ENCODE results near the gene BAIAP2. TPM values are rescaled to one million over a fixed set of nuclear protein-coding genes. Genes with fewer than 3 reads are reported as not detected.
A peak's percentile ranks its signal among the peaks of the same experiment; 100 is the strongest.

Gene BAIAP2
- total RNA-seq, 3 donors from 2014 or later, result 21.0 to 47.0 (median 37.6) TPM

GRCh38 chr17:81116704-81117103 lies 81.8 kb downstream of the BAIAP2 start:
- no peak overlapping the region for H3K4me3 ChIP-seq
- H3K27me3 ChIP-seq, result no peaks in the 10 kb centered on the region
- H3K27ac ChIP-seq, result peak overlapping the region; percentile 3 to 13
- peaks cover 0 to 4% of the 10 kb centered on the region in 2 donors for H3K4me1 ChIP-seq
- H3K36me3 ChIP-seq, result no peaks in the 10 kb centered on the region
- no peaks in the 10 kb centered on the region for H3K9me3 ChIP-seq
- intact Hi-C loops (cut with DNase I; ENCODE audit: low total_unique reads), result no loop called here
- no peak for DNase-seq (ENCODE audit: low spot score in 2 of 2)
- TF ChIP-seq, protein P1, sequence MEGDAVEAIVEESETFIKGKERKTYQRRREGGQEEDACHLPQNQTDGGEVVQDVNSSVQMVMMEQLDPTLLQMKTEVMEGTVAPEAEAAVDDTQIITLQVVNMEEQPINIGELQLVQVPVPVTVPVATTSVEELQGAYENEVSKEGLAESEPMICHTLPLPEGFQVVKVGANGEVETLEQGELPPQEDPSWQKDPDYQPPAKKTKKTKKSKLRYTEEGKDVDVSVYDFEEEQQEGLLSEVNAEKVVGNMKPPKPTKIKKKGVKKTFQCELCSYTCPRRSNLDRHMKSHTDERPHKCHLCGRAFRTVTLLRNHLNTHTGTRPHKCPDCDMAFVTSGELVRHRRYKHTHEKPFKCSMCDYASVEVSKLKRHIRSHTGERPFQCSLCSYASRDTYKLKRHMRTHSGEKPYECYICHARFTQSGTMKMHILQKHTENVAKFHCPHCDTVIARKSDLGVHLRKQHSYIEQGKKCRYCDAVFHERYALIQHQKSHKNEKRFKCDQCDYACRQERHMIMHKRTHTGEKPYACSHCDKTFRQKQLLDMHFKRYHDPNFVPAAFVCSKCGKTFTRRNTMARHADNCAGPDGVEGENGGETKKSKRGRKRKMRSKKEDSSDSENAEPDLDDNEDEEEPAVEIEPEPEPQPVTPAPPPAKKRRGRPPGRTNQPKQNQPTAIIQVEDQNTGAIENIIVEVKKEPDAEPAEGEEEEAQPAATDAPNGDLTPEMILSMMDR (IDR thresholded peaks at IDR 0.05), result no peak
- TF ChIP-seq POLR2AphosphoS5 (IDR thresholded peaks at IDR 0.05), result no peak
- TF ChIP-seq POLR2A (IDR thresholded peaks at IDR 0.05), result no peak

- H3K27me3 ChIP-seq, result no peaks in the 10 kb centered on the region
- no peaks in the 10 kb centered on the region for H3K36me3 ChIP-seq
- peak overlapping the region; percentile 17 to 38 for H3K27ac ChIP-seq
- no peaks in the 10 kb centered on the region for H3K9me3 ChIP-seq
- intact Hi-C loops (cut with DNase I; ENCODE audit: low total_unique reads), result no loop called here
- no peak overlapping the region for H3K4me3 ChIP-seq
- peaks cover 0 to 4% of the 10 kb centered on the region in 2 donors for H3K4me1 ChIP-seq
- no peak for DNase-seq (ENCODE audit: low spot score in 2 of 2)
- TF ChIP-seq POLR2A (IDR thresholded peaks at IDR 0.05), result no peak
Measured at GRCh38 chr17:81117672-81118198, 82.8 kb downstream of the BAIAP2 start.

GRCh38 chr17:81118308-81119221 lies 83.6 kb downstream of the BAIAP2 start:
- DNase-seq (ENCODE audit: low spot score in 2 of 2), result no peak
- TF ChIP-seq POLR2A (IDR thresholded peaks at IDR 0.05) (no peak), POLR2AphosphoS5 (IDR thresholded peaks at IDR 0.05) (no peak)
- TF ChIP-seq, protein P1 (IDR thresholded peaks at IDR 0.05), result no peak
- intact Hi-C loops (cut with DNase I; ENCODE audit: low total_unique reads), result no loop called here
- H3K4me3 ChIP-seq, result peak overlapping the region in 2 of 3 donors; percentile 58 to 65
- no peaks in the 10 kb centered on the region for H3K9me3 ChIP-seq
- H3K27ac ChIP-seq, result peak overlapping the region; percentile 38 to 78
- H3K36me3 ChIP-seq, result no peaks in the 10 kb centered on the region
- peaks cover 0 to under 1% of the 10 kb centered on the region in 2 donors for H3K27me3 ChIP-seq
- H3K4me1 ChIP-seq, result peaks cover 0 to 4% of the 10 kb centered on the region in 2 donors

DNA sequence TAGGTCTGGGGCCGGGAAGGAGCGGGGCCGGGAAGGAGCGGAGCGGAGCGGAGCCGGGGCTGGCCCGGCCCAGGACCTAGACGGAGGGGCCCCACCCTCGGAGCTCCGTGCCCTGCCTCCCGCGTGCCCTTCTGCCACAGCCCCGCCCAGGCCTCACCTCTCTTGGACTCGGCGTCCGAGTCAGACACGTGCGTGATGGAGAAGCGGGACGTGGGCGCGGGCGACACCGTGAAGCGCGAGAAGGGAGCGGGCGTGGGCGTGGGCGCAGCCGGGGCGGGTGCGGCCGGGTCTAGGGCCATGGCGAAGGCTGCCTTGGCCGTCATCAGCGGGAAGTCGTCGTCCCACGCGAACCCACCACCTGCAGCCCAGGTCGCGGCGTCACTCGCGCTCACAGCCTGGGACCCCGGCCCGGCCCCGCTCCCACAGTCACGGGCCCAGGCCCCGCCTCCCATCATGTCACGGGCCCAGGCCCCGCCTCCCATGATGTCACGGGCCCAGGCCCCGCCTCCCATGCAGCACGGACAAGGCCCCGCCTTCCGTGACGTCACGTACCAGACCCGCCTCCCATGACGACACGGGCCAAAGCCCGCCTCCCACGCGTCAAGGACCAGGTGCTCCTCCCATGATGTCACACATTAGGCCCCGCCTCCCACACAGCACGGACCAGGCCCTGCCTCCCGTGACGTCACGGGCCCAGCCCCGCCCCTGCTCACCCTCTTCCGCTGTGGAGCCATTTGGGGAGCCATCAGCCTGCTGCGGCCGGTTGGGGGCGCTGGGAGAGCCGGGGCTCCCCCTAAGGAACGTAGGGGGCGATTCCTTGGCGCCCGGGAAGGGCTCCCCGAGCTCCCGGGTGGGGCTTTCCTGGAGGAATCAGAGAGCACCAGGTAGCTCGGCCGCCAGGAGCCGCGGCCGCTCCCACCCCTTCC lies 84.5 kb downstream of the BAIAP2 start:
- DNase-seq (ENCODE audit: low spot score in 2 of 2), result peak; percentile 89 to 96
- Histone ChIP-seq H3K27ac (peak overlapping the region in 1 of 2 donors; percentile 78), H3K9me3 (no peaks in the 10 kb centered on the region), H3K27me3 (peaks cover 0 to 5% of the 10 kb centered on the region in 2 donors), H3K4me3 (peak overlapping the region in 2 of 3 donors; percentile 58 to 65), H3K36me3 (no peaks in the 10 kb centered on the region), H3K4me1 (peaks cover 0 to 4% of the 10 kb centered on the region in 2 donors)
- peak in 1 of 3 donors; percentile 54 for TF ChIP-seq POLR2AphosphoS5 (IDR thresholded peaks at IDR 0.05)
- TF ChIP-seq, protein P1 (IDR thresholded peaks at IDR 0.05), result peak in 1 of 3 donors; percentile 52
- TF ChIP-seq POLR2A (IDR thresholded peaks at IDR 0.05), result no peak
- intact Hi-C loops (cut with DNase I; ENCODE audit: low total_unique reads), result no loop called here

DNA sequence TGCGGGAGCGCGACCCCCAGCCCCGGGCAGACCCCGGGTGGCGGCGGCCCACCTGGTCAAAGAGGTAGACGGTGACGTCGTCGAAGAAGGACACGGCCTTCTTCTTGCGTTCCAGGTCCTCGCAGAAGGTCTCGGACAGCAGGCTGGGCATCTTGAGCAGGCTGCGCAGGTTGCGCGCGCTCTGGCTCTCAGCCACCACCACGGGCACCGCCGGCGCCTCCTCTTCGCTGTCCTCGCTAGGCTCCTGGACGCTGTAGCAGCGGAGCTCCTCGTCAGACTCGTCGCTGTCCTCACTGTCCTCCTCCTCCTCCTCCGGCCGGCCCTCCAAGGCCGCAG lies 85.2 kb downstream of the BAIAP2 start:
- TF ChIP-seq, protein P1 (IDR thresholded peaks at IDR 0.05), result no peak
- TF ChIP-seq POLR2A (IDR thresholded peaks at IDR 0.05) (no peak), POLR2AphosphoS5 (IDR thresholded peaks at IDR 0.05) (no peak)
- H3K4me3 ChIP-seq, result peak overlapping the region in 2 of 3 donors; percentile 58 to 65
- DNase-seq (ENCODE audit: low spot score in 2 of 2), result peak in 1 of 2 donors; percentile 39

More for the DNA sequence above, 85.2 kb downstream of the BAIAP2 start:
- Histone ChIP-seq H3K36me3 (no peaks in the 10 kb centered on the region), H3K27me3 (peaks cover 0 to 5% of the 10 kb centered on the region in 2 donors), H3K4me1 (peaks cover 0 to 4% of the 10 kb centered on the region in 2 donors), H3K27ac (peak overlapping the region in 1 of 2 donors; percentile 78), H3K9me3 (no peaks in the 10 kb centered on the region)
- intact Hi-C loops (cut with DNase I; ENCODE audit: low total_unique reads), result no loop called here

Data from breast epithelium (tissue), 4 donors.